ENCODE results near the gene PARVG. TPM values are rescaled to one million over a fixed set of nuclear protein-coding genes. Genes with fewer than 3 reads are reported as not detected.

The PARVG gene
- total RNA-seq, 1 experiment from 2014 or later = 1.3 TPM

DNA sequence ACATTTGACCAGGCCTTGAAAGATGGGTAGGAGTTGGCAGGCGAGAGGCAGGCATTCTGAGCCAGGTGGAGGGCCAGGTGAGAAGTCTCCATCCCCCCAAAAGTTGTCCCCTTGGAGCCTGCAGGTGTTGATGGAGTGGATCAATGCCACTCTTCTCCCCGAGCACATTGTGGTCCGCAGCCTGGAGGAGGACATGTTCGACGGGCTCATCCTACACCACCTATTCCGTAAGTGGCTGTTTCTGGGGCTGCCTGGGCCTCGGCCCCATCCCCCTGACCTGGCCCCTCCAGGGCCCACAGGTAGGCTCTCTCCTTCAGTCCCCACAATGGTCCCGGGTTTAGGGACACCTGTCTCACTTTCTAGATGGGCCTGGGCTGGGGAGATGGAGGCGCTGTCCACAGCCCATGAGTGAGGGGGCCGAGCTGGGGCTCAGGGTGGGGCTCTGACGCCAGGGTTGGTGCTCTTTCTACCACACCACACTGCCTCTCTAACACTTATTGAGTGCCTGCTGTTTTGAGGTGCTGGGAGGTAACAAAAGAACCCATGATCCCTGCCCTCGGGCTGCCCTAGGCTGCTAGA is 7.0 kb downstream of the PARVG start:
- no peaks in the 10 kb centered on the region for H3K27me3 ChIP-seq (ENCODE audit: insufficient read depth, low read length)

More for the DNA sequence above, 7.0 kb downstream of the PARVG start:
- no peak overlapping the region for H3K4ac ChIP-seq (ENCODE audit: low read depth, low read length)
- Mint-ChIP-seq H3K36me3 (ENCODE audit: insufficient read depth in 1 of 3, low read depth in 3 of 3) (no peaks in the 10 kb centered on the region; a peak in 1 of 7 replicates), H3K9me3 (no peaks in the 10 kb centered on the region), H3K4me1 (peaks cover 7 to 15% of the 10 kb centered on the region in 2 experiments), H3K4me3 (no peak overlapping the region), H3K27me3 (ENCODE audit: low read depth) (peaks cover 2% of the 10 kb centered on the region), H3K27ac (no peak overlapping the region)
- H3K79me2 ChIP-seq (ENCODE audit: insufficient read depth, low read length) = no peaks in the 10 kb centered on the region
- no peak for DNase-seq
- no peak overlapping the region for H2AK5ac ChIP-seq (ENCODE audit: insufficient read length, low read length)
- H3K18ac ChIP-seq (ENCODE audit: insufficient read length, low read depth, low read length) = no peak overlapping the region
- WGBS (ENCODE audit: extremely low coverage, insufficient read length, low lambda C conversion rate) = no CpG with 5 or more reads among the region's 12 CpGs
- H2BK120ac ChIP-seq (ENCODE audit: low read depth, low read length, poor library complexity, severe bottlenecking) = no peak overlapping the region
- no peak overlapping the region for H2BK12ac ChIP-seq (ENCODE audit: insufficient read length, low read depth, low read length)
- no peak overlapping the region for H4K91ac ChIP-seq (ENCODE audit: insufficient read length, low read depth, low read length)
- no peak overlapping the region for H3T11ph ChIP-seq (ENCODE audit: low read length)
- no peak overlapping the region for H4K5ac ChIP-seq (ENCODE audit: insufficient read length, low read depth, low read length)
- no peak overlapping the region for H4K8ac ChIP-seq (replicated peaks; ENCODE audit: insufficient read length, low read depth, low read length)
- H2BK15ac ChIP-seq (ENCODE audit: low read depth, low read length) = no peak overlapping the region
- H3K14ac ChIP-seq (ENCODE audit: insufficient read depth, low read length) = no peak overlapping the region
- H3K23me2 ChIP-seq (ENCODE audit: insufficient read length, low read depth, low read length, poor library complexity, severe bottlenecking) = no peaks in the 10 kb centered on the region
- H3K4me1 ChIP-seq (ENCODE audit: insufficient read depth, low read length) = no peaks in the 10 kb centered on the region
- no peak overlapping the region for H3K23ac ChIP-seq (ENCODE audit: insufficient read length, low read depth, low read length)
- no peak overlapping the region for H3K56ac ChIP-seq (ENCODE audit: insufficient read length, low read depth, low read length)
- no peak overlapping the region for H3K4me2 ChIP-seq (ENCODE audit: insufficient read depth, insufficient read length, low read length)
- no peak overlapping the region for H3K27ac ChIP-seq (ENCODE audit: insufficient read length, low read depth, low read length)
- H3K9me3 ChIP-seq (ENCODE audit: control insufficient read depth, low read depth, low read length) = no peaks in the 10 kb centered on the region
- TF ChIP-seq, protein P1, sequence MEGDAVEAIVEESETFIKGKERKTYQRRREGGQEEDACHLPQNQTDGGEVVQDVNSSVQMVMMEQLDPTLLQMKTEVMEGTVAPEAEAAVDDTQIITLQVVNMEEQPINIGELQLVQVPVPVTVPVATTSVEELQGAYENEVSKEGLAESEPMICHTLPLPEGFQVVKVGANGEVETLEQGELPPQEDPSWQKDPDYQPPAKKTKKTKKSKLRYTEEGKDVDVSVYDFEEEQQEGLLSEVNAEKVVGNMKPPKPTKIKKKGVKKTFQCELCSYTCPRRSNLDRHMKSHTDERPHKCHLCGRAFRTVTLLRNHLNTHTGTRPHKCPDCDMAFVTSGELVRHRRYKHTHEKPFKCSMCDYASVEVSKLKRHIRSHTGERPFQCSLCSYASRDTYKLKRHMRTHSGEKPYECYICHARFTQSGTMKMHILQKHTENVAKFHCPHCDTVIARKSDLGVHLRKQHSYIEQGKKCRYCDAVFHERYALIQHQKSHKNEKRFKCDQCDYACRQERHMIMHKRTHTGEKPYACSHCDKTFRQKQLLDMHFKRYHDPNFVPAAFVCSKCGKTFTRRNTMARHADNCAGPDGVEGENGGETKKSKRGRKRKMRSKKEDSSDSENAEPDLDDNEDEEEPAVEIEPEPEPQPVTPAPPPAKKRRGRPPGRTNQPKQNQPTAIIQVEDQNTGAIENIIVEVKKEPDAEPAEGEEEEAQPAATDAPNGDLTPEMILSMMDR (conservative IDR thresholded peaks at IDR 0.05) = no peak
- H4K20me1 ChIP-seq (ENCODE audit: control insufficient read depth, insufficient read depth, insufficient read length) = no peaks in the 10 kb centered on the region
- no peak overlapping the region for H2AFZ ChIP-seq (ENCODE audit: low read length)
- no peak overlapping the region for H2BK5ac ChIP-seq (ENCODE audit: insufficient read length, low read length)
- no peaks in the 10 kb centered on the region for H3K79me1 ChIP-seq (ENCODE audit: insufficient read depth, low read depth, low read length, poor library complexity, severe bottlenecking)
- H2BK20ac ChIP-seq (ENCODE audit: low read depth, low read length, poor library complexity, severe bottlenecking) = no peak overlapping the region
- no peak overlapping the region for H3K9ac ChIP-seq (ENCODE audit: extremely low read depth, insufficient read length, low read length)

Data from H9 (cell line).